GM18861 (cell line): ENCODE data around the gene CENPF.
A peak's percentile ranks its signal among the peaks of the same experiment; 100 is the strongest.

Experiments used
- ATAC-seq: cut with Tn5 transposase; IDR thresholded peaks from one replicate; pipeline ENCODE4 v1.9.1; 2021; ENCODE audit not compliant: unreplicated experiment

CENPF gene

DNA sequence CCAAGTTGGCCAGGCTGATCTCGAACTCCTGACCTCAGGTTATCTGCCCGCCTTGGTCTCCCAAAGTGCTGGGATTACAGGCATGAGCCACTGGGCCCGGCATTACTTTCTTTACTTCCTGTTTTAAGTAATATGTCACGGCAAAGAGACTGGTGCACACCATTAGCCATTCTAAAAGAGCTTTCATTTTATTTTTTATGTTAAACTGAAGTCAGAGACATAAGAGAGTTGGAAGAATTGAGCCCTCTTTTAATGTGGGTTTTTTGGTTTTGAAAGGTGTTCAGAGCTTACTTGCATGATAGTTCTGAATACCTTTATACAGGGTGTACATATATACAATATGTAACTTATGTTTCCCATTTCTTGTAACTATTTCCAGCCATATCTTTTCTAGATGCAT is 14.3 kb downstream of the CENPF start:
- ATAC-seq, result no peak

- no peak for ATAC-seq
Observed at GRCh38 chr1:214617843-214618242, 14.8 kb downstream of the CENPF start.

- ATAC-seq, result no peak
Observed at GRCh38 chr1:214621236-214621635, 18.2 kb downstream of the CENPF start.

- no peak for ATAC-seq
Observed at GRCh38 chr1:214623430-214623829, 20.4 kb downstream of the CENPF start.

DNA sequence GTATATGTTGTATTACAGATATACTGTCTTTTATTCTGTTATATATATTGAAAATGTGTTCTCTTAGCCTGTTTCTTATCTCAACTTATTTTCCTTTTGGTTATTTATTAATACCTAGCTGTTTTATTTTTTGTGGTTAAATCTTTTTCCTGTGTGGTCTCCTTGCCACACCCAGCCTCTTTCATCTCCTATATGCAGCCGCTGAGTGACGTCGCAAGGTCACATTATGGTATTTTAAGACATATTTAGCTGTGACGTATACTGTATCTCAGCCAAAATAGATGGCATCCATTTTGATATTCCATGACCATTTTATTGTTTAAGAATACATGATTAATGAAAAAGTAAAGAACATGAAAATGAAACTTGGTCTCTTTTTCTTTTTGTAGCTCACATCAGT is 29.1 kb downstream of the CENPF start:
- no peak for ATAC-seq

GRCh38 chr1:214633686-214634085 is 30.7 kb downstream of the CENPF start:
- ATAC-seq, result no peak

- no peak for ATAC-seq
Observed at GRCh38 chr1:214634267-214634666, 31.3 kb downstream of the CENPF start.

GRCh38 chr1:214635086-214635485 is 32.1 kb downstream of the CENPF start:
- no peak for ATAC-seq

- no peak for ATAC-seq
Observed at GRCh38 chr1:214635506-214635905, 32.5 kb downstream of the CENPF start.

GRCh38 chr1:214636436-214636835 is 33.4 kb downstream of the CENPF start:
- no peak for ATAC-seq

DNA sequence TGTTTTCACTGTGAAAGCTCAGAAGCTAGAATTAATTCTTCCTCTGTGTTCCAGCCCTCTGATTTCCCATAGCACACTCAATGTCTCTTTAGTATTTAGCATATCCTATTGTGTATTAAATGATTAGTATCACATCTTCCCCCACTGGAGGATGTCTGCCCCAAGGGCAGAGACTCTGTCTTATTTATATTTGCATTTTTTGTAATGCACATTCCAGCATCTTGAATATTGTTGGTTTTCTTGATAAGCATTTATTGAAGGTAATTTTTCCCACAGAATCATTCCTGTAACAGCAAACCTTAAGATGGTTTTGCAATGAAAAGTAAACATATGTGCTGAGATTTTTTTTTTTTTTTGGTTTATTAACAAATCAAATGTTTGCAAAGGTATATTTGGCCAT is 34.1 kb downstream of the CENPF start:
- no peak for ATAC-seq

DNA sequence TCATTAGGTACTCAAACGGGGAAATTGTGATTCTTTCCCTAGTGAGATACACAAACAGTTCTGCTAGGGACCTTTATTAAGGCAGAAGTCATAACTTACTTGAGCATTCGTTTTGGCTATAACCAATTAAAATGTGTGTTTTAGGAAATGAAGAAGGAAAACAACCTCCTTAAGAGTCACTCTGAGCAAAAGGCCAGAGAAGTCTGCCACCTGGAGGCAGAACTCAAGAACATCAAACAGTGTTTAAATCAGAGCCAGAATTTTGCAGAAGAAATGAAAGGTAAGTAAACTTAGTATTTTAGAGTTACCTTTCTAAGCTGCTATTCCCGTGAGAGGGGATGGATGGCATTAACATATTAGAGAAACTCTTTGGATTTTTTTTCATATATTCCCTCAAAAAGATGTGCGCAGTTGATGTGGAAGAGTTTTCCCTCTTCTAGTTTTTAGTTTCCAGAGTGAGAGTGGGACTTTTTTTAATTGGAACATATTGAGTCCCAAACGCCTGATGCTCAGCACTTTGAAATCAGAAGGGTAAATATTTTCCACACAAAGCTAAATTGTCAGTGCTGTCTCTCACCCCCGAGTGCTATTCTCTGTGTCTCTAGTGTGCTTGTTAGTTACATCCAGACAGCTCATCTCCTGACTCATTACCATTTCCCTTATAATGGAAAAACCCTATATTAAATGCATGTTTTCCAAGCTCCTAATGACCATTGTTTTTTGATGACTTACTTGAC is 34.9 kb downstream of the CENPF start:
- peak; percentile 78 for ATAC-seq

DNA sequence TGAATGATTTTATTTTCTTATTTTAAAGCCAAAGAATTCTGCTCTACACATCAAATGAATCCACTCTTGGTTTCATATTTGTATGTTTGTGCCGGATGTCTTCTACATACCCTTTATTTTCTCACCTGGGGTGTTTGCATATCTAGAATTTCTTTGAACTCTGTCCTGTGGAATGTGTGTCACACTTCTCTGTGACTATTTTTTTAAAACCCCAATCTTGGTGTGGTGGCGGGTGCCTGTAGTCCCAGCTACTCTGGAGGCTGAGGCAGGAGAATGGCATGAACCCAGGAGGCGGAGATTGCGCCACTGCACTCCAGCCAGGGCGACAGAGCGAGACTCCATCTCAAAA is 35.4 kb downstream of the CENPF start:
- no peak for ATAC-seq

DNA sequence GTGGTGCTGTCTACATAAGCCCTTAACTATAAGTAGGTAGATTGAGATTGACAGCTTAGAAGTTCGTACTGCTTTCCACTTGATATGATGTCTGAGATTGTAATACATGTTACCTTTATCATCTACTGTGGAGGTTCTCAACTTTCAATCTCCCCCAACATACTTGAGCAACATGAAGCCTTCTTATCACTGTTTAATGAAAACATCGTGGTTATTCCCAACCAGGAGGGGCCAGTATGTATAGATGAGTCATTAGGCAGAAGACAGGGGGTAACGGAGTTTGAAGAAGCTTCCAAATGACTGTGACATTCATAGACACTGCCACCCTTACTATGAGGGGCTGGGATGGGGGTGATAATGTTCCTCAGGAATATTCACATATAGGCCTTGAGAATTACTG is 36.0 kb downstream of the CENPF start:
- no peak for ATAC-seq

DNA sequence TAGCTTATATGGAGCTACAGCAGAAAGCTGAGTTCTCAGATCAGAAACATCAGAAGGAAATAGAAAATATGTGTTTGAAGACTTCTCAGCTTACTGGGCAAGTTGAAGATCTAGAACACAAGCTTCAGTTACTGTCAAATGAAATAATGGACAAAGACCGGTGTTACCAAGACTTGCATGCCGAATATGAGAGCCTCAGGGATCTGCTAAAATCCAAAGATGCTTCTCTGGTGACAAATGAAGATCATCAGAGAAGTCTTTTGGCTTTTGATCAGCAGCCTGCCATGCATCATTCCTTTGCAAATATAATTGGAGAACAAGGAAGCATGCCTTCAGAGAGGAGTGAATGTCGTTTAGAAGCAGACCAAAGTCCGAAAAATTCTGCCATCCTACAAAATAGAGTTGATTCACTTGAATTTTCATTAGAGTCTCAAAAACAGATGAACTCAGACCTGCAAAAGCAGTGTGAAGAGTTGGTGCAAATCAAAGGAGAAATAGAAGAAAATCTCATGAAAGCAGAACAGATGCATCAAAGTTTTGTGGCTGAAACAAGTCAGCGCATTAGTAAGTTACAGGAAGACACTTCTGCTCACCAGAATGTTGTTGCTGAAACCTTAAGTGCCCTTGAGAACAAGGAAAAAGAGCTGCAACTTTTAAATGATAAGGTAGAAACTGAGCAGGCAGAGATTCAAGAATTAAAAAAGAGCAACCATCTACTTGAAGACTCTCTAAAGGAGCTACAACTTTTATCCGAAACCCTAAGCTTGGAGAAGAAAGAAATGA is 37.6 kb downstream of the CENPF start:
- no peak for ATAC-seq

DNA sequence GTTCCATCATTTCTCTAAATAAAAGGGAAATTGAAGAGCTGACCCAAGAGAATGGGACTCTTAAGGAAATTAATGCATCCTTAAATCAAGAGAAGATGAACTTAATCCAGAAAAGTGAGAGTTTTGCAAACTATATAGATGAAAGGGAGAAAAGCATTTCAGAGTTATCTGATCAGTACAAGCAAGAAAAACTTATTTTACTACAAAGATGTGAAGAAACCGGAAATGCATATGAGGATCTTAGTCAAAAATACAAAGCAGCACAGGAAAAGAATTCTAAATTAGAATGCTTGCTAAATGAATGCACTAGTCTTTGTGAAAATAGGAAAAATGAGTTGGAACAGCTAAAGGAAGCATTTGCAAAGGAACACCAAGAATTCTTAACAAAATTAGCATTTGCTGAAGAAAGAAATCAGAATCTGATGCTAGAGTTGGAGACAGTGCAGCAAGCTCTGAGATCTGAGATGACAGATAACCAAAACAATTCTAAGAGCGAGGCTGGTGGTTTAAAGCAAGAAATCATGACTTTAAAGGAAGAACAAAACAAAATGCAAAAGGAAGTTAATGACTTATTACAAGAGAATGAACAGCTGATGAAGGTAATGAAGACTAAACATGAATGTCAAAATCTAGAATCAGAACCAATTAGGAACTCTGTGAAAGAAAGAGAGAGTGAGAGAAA is 38.4 kb downstream of the CENPF start:
- no peak for ATAC-seq

- no peak for ATAC-seq
Observed at GRCh38 chr1:214643030-214643429, 40.0 kb downstream of the CENPF start.

- ATAC-seq, result no peak
Observed at GRCh38 chr1:214645712-214646111, 42.7 kb downstream of the CENPF start.

- ATAC-seq, result no peak
Observed at GRCh38 chr1:214648801-214649200, 45.8 kb downstream of the CENPF start.

- ATAC-seq, result no peak
Observed at GRCh38 chr1:214649607-214650006, 46.6 kb downstream of the CENPF start.

DNA sequence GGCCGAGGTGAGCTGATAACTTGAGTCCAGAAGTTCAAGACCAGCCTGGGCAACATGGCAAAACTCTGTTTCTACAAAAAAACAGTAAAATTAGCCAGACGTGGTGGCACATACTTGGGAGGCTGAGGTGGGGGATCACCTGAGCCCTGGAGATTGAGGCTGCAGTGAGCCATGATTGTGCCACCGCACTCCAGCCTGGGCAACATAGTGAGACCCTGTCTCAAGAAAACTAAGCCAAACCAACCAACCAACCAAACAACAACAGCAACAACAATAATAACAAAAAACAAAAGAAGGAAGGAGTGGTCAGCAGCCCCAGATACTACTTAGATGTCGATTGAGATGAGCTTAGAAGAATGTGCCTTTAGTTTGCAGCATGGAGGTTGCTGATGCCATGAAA is 47.7 kb downstream of the CENPF start:
- no peak for ATAC-seq

- ATAC-seq, result no peak
Observed at GRCh38 chr1:214657299-214657698, 54.3 kb downstream of the CENPF start.
